H54 (cell line): ENCODE data around the gene NTN5.
"Not testable (repeated sequence)": the region's sequence is repeated elsewhere in the genome, so short reads cannot be mapped to it uniquely, and the experiment has no call there.

Experiments used
- DNase-seq: peaks from one replicate; pipeline ENCODE4 v3.0.0; 2011; ENCODE audit warnings: low spot score, mixed read lengths; ENCODE audit not compliant: insufficient read length
- FAIRE-seq: peaks from 3 replicates; lab custom pipeline; 2011; peaks lifted over from hg19 to GRCh38; lab: Jason Lieb, UNC
- POLR2A ChIP-seq: IDR thresholded peaks from 2 replicates; pipeline ENCODE4 v1.6.1; 2011; ENCODE audit warnings: low read depth, mild to moderate bottlenecking, low read length

Gene NTN5

GRCh38 chr19:48637948-48638830, 34.6 kb downstream of the NTN5 start:
- peak; percentile 23 for FAIRE-seq
- DNase-seq: no peak
- 0 out of 2 replicates have a peak, but pooled peaks have one; percentile 6 for TF ChIP-seq POLR2A

- FAIRE-seq (peak; percentile 15), DNase-seq (peak; percentile 81)
- TF ChIP-seq POLR2A: no peak
Observed at GRCh38 chr19:48637449-48637947, 35.3 kb downstream of the NTN5 start.

DNA sequence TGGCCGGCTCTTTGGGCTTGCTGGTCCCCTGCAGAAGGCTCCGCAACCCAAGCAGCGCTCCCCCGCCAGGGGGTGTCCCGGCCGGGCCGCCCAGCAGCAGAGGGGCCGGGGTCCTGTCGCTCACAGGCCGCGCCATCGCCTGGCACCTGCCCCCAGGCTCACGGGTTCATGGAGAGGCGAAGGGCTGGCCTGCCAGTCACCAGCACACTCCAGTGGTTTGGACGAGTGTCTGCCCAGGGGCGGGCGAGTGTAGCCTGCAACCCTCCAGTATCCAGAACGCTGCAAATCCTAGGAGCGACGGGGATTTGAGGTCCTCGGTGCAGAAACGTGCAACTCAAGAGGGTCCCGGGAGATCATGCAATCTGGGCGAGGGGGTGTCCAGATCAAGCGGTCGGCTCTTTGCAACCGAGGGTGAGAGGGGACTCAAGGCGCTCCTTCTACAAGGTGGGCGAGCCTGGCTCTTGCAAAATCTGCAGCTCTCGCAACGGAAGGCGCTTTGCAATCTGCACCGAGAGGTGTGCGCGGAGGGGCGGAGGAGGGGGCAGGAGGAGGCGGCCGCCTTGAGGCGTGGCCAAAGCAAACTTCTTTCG, 35.9 kb downstream of the NTN5 start, which contains the start of gene DBP:
TSS of gene DBP (minus strand) at position 521 of the 590 bp plus-strand sequence. CDS start at position 136, 385 bp downstream.
- no peak for FAIRE-seq
- TF ChIP-seq POLR2A: no peak
- DNase-seq: no peak

GRCh38 chr19:48635966-48636858, 36.6 kb downstream of the NTN5 start:
- no peak for FAIRE-seq
- DNase-seq: no peak
- TF ChIP-seq POLR2A: no peak

GRCh38 chr19:48635263-48635965, 37.4 kb downstream of the NTN5 start:
- no peak for FAIRE-seq
- TF ChIP-seq POLR2A: peak; percentile 16; the same call in 1 of the 2 replicates

GRCh38 chr19:48634424-48635262, 38.2 kb downstream of the NTN5 start:
- peak; percentile 79 for DNase-seq
- FAIRE-seq: peak; percentile 83
- TF ChIP-seq POLR2A: no peak

More at GRCh38 chr19:48635263-48635965, 37.4 kb downstream of the NTN5 start:
- no peak for DNase-seq

- DNase-seq (no peak), FAIRE-seq (no peak)
- TF ChIP-seq POLR2A: no peak
Observed at GRCh38 chr19:48634036-48634342, 38.8 kb downstream of the NTN5 start.

DNA sequence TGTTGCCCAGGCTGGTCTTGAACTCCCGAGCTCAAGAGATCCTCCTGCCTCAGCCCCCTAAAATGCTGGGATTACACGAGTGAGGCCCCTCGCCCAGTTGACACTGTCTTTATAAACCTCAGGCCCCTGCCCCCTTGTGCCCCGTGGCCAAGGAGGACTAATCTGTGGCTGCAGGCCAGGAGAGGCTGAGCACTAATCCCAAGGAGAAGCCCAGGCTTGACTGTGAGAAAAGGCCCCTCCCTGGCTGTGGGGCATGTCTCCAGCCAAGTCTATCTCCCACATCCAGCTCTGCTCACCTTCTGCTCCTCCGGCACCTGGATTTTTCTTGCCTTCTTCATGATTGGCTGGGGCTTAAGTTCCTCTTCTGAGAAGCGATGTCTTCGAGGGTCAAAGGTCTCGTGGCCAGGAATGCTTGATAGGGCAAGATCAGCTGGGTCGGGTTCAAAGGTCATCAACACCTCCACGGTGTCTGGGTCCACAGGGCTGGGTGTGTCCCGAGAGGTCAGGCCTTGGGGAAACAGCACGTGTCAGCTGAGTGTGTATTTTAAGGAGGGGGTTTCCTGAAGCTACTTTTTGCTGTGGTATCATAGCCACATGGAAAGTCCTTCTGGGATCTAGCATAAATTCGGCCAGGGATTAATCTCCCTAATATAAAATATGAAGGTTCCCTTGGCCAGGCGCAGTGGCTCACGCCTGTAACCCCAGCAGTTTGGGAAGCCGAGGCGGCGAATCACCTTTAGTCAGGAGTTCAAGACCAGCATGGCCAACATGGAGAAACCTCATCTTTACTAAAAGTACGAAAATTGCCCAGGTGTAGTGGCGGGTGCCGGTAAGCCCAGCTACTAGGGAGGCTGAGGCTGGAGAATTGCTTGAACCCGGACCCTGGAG, 39.4 kb downstream of the NTN5 start:
- DNase-seq (no peak), FAIRE-seq (no peak)
- TF ChIP-seq POLR2A: no peak

GRCh38 chr19:48632692-48633147, 40.1 kb downstream of the NTN5 start:
- FAIRE-seq (no peak), DNase-seq (no peak)
- TF ChIP-seq POLR2A: no peak

- DNase-seq, FAIRE-seq: not testable (repeated sequence)
Observed at GRCh38 chr19:48632286-48632685, 40.5 kb downstream of the NTN5 start.

GRCh38 chr19:48631225-48631624, 41.6 kb downstream of the NTN5 start:
- no peak for FAIRE-seq
- no peak for TF ChIP-seq POLR2A
- DNase-seq: no peak
